Stimulated activated CD4-positive, alpha-beta T cell treated with anti-CD3 and anti-CD28 coated beads, TNF-alpha, amount 100 ng/mL, for 4 hours (primary cell): ENCODE measurements around the gene MALL.
"Not testable (repeated sequence)": the region's sequence is repeated elsewhere in the genome, so short reads cannot be mapped to it uniquely, and the experiment has no call there.

Experiments used
- DNase-seq, 3 experiments: peaks; one replicate each; pipeline ENCODE4 v3.0.0-alpha.2; 2020; ENCODE audit warnings: low read depth in 3 of 3

MALL gene

DNA sequence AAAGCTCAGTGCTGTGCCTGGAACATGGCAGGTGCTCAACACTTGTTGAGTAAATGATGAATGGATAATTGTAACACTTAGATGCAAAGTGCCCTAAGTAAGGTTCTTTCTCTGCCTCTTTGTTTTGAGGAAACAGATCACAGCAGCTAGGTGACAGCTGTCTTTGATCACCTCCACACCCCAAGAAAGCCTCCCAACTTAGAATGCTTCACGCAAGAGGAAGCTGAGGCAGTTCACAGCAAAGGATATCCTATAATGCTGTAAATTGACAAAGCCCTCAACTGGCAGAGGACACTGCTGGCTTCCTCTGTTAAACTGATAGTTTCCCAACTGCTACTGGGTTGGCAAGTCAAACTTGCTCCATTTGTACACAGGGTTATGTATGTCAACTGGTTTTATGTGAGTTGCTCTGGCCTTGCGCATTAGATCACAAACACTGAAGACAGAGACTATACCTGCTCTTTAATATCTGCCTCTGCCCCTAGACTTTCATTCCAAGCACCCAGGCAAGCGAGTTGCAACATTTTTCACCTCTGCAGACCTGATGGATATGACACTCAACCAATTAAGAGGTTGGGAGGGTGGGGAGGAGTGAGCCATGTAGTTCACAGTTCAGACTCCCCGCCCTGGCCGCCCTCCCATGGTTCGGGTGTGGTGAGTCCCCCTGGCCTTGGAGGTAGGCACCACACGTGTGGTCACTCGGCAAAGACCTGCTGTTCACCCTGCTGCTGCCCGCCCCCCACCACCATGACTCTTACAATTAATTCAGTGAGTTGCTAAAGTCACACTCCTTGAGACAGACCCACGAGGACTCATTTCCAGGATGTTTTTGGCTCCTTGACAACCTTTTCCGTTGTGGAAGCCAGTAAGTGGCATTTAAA lies 4.8 kb upstream of the MALL start:
- no peak for DNase-seq

DNA sequence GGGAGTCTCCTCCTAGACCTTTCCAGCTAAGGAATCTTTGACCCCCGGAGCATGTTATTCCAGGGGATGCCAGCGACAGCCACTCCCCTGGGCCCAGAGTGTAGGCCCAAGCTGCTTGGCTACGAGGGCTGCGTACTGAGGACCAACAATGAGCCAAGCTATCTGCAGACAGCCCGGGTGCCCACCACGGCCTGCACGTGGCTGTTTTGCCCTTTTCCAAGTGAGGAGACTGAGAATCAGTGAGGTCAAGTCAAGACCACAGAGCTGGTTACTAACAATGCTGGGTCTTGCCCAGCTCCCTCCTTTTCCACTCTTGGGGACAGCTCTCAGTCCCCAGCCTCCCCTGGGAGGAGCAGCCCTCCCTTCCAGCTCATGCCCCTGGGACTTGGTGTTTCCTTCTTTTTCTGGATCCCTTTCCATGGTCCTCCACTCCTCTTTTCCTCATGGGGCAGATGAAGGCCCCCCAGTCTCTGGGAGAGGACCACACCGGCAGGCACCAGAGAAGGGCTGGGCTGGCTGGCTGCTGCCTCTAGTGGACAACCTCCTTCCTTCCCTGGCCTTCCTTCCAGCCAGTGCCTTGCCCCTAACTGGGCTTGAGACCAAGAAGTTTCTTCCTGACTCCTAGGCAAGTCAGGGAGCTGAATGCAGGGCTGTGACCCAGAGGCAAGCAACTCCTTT lies 550 bp upstream of the MALL start:
- DNase-seq: no peak

DNA sequence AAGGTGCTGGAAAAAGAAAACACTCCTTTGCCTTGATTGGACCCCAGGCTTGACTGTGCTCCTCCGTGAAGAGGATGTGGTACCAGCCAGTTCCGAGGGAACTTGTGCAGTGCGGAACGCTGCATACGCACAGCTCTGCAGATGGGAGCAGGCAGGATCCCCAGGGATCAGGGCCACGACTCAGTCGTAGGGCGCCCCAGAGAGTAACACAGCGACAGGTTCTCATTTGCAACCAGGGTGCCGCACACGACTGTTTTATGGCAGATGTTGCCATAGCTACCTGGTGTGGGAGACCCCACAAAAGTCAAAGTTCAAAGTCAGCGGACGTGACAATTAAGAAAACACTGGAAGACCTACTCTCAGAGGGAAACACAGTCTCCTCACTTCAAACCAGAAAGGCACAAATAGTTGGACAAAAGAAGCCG lies 779 bp downstream of the MALL start:
- DNase-seq: no peak

DNA sequence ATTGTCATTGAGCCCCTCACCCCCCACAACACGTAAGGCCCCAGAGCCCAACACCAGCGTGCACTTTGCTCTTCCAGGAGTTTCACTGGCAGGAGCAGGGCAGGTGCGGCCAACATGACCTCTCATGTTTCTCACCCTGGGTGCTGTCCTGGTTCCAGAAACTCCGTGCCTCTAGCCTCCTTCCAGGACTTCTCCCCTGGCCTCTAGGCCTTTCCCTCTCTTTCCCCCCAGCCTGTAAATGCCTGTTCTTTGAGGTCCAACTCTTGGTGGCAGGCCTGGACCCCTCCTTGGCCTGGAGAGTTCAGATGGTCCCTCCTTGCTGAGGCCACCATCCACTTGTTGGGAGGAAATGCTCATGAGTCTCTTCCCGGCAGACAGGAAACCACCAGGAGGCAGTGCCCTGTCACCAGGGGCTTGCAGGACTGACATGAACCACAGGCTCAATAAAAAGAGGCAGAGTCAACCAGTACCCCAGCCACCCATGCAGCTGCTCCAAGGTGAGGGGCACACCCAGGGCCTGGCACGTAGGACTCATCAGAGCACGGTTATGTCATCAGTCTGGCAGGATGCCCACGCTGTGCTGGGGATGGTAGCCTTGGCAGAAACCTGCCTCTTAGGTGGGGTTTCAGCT lies 1.5 kb downstream of the MALL start:
- no peak for DNase-seq

DNA sequence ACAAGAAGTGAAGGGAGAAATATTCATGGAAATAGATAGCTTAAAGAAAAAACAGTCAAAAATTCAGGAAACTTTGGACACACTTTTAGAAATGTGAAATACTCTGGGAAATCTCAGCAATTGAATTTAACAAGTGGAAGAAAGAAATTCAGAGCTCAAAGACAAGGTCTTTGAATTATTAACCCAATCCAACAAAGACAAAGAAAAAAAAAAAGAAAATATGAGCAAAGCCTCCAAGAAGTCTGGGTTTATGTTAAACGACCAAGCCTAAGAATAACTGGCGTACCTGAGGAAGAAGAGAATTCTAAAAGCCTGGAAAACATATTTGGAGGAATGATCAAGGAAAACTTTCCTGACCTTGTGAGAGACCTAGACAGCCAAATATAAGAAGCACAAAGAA lies 7.3 kb downstream of the MALL start:
- DNase-seq: not testable (repeated sequence)

DNA sequence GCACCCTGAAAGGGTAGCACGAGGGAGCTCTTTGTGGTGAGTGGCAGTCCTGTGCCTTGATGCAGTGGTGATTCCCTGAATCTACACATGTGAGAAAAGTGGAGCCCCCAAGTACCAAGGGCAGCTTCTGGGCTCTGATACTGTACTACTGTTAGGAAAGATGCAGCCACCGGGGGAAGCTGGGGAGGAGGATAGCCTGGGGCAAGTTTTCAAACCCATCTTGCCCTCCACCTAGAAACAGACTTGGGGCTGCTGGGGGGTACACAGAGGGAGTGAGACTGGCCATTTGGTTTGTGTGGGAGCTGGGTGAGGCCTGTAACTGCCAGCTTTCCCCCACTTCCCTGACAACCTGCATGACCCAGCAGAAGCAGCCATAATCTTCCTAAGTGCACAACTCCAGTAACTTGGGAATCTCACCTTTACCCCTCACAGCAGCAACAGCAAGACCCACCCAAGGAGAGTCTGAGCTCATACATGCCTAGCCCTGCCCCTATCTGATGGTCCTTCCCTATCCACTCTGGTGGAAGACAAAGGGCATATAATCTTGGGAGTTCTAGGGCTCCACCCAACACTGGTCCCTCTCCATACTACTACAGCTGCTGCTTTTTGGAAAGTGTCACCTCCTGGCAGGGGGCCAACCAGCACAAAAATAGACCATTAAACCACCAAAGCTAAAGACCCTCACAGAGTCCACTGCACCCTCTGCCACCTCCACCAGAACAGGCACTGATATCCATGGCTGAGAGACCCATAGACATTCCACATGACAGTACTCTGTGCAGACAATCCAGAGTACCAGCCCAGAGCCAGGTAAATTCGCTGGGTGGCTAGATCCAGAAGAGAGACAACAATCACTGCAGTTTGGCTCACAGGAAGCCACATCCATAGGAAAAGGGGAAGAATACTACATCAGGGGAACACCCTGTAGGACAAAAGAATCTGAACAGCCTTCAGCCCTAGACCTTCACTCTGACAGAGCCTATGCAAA lies 8.2 kb downstream of the MALL start:
- DNase-seq: no peak

DNA sequence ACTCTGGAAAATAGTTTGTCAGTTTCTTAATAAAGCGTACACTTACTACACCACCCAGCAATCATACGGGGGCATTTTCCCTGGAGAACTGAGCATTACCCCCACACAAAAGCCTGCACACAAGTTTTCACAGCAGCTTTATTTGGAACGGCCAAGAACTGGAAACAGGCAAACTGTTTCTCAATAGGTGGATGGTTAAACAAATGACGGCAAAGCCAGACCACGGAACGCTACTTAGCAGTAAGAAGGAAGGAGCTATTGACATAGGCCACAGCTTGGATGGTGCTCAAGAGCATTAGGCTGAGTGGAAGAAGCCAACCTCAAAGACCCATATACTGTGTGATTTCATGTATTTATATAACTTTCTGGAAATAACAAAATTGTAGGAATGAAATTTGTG lies 9.0 kb downstream of the MALL start:
- DNase-seq: no peak

DNA sequence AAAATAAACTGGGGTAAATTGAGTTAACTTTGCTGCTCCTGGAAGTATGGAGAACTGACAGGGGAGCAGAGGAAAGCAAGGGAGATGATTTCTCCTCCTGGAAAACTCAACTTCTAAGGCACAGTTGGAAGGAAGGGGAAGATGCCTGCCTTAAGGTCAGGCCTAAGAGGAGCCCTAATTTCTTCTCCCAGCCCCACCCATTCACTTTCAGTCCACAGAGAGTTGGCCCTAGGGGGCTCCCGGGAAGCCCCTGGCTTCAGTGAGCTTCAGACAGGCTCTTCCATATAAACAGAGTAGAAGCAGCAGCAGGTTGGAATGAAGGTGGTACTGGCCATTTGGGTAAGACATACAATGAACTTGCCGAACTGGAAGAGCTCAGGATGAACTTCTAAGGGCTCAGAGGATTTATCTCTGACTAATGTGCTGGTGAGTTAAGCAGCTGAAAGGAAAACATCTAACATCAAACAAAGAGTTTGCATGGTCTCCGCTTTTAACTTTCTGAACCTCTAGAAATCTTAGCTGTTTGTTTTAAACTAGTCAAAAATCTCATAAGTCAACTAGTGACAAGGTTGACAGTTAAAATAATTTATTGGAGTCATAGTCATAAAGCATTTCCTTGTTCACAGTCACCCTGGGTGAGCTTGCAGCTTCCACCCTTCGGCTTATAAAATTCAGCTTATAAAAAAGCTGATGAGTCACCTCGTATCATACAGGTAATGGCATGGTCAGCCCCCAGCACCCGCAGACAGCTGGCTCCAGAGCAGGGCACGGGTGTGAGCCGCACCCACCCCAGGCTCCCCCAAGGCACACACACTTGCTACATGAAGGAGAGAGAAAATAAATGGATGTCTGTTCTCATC lies 9.8 kb downstream of the MALL start:
- no peak for DNase-seq

DNA sequence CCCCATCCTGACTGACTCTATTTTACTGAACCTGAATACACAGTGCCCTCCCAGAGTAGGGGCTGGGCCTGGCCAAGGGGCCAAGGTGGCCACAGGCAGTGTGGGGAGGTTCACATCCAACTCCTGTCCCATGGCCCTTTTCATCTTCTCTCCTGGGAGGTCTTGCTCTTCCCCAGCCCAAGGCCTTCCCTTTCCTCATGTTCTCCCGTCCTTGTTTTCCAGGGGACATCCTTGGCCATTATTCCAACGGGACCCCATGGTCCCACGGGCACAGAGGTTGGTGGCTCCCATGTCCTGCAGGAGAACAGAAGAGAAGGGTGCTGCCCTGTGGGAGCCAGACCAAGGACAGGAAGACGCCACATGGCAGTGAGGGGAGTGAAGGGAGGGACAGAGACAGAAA lies 10.4 kb downstream of the MALL start:
- DNase-seq: no peak

DNA sequence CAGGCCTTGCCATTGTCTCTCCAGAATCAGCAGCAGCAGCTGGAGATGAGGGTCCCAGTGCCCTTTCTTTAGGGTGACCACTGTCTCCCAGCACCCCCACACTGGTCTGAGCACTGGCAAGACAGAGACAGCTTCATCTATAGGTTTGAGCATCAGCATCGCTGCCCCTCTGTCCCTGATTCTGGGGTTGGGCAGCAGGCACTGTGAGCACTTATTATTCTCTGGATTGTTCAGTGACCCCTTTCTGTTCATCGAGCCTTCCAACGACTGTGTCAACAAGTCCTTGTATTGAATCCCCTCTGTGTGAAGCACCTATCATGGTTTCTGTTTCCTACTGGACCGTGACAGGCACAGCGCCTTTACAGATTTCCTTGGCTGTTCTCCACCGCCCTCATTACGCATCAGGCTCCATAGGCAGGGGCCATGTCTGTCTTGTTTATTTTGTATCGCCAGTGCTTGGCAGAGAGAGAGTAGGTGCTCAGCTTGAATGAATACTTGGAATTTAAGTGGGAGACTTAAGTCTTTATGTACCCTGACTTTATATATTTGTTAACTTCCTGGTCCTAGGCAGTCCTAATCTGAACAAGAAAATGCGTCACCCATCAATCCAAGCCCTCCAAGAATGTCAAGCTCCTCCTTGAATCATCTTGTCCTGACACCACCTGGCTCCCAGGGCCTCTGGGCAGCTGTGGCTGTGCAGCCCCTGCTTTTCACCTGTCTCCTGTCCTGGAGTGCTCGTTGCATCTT lies 11.4 kb downstream of the MALL start:
- DNase-seq: no peak

DNA sequence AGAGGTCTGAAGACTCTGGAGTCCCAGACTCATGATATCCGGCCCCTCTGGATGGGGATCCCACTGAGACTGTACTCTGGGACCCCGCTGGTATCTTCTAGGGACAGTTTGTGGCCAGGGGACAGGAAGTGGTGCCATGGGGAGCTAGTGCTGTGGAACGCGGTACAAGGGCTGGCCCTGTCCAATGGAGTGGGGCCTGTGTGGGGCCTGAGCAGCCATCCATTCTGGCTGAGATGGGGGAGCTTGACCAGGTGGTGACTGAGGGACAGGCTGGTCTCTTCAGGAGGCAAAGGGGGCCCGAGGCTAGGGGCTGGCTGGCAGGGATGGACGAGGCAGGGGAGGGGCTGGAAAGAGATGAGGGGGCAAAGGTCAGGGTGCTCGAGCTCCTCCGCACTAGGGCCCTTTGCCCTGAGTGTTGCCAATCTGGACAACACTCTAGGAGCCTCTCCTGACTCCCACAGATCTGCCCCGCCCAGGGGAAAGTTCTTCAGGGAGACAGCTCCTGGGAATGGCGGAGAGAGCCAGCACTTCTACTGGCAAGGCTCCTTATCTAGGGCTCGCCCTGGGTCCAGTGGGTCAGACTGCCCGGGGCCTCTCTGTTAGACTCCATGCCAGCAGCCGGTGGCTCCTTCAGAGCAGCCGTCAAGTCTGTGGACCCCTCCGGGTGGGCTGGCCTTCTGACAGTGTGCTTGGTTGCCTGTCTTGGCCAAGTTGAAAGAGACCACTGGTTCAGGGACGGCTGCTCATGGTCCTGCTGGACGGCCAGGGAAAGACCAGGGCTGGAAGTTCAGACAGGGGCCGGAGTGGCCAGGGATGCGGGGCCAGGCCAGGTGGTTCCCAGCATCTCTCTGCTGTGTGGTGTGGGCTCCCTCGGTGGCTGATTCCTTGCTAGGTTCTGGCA lies 12.3 kb downstream of the MALL start:
- no peak for DNase-seq

DNA sequence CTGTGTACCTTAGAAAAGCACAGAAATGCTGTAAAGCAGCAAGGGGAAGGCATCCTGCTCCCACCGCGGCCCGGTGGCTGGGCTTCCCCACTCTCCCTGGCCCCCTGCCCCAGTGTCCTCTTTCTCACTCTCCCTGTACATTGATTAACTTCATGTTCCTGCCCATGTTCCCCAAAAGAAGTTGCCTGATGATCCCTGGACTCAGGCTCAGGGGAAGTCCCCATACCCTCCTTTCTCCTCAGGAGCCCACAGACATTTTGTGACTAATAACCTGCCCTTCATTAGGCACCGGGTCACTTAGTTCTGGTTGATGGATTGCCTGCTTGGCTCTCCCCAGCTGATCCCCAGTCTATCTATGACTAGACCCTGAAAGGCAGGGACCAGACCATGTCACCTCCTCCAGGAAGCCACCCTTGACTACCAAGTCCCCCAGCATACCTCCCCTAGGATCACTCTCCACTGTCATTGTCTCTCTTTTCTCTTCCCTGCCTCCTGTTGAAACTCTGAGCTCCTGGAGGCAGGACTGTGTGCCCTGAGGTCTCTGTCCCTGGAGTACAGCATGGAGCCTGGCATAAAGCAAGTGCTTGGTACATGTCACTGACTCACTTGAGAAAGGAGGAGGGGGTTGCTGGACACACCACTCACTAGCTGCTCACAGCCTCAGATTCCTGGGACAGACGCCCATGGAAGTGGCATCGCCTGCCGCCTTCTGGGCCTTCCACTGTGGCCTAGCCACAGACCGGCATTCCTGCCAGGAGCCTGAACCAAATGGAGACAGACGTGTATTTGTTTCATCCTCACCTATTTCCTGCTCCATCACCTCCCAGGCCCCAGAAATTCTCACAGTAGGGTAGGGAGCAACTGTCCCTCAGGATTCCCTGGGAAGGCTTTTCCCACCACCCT lies 13.5 kb downstream of the MALL start:
- DNase-seq: no peak

DNA sequence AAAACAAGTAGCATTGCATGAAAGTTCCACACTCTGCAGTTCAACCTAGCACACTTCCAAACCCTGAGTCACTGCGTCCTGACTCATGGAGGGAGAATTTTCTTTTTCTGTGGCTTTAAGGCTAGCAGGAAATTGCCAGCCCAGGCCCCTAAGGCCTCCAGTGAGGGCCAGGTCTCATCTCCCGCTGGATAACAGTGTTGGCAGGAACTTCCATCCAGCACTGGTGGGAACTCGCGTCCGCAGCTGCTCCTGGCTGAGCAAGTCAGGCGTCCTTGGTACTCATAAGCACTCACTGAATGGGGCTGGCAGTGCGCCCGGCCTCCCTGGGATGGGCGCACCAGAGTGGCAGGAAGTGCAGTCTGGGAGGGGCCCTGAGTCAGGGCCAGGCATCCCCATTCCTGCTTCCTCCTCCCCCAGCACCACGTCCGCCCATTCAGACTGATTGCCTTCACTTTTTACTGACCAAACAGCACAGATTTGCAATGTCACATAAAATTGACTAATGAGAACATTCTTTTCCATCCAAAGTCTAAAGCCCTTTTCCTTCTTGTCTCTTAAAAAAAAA lies 14.3 kb downstream of the MALL start:
- no peak for DNase-seq

DNA sequence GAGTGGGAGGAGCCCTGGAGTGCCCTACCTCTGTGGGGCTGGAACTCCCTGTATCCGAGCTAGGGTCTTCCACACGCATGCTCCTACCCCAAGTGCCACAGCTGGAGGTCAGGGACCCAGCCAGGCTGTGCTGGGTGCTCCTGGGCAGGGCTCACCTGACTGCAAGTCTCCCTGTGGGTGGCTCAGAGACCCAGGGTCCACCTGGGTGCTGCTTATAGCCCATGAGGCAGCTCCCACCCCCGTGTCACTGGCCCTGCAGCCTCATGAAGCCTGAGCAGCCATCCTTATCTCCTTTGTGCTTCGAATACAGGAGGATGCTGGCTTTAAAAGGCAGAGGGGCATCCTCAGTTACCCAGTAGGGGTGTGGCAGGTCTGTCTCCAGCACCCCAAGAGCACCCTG lies 14.7 kb downstream of the MALL start:
- not testable (repeated sequence) for DNase-seq

DNA sequence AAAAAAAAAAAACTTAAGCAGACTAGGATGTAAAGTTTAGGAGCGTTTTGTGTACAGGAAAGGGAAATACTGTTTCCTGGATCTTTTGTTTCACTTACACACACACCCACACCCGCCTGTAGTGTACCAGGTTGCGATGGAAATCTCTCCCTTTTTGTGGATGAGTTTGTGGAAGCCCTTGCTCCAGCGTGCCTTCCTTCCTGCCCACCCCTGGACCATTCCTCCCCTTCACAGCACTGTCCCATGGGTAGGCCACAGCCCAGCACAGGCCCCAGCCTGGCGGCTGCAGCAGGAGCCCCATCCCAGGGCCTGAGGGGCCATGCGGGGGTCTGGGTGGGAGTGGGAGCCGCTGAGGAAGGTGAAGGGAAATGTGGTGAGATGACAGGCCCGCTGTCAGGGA lies 15.1 kb downstream of the MALL start:
- DNase-seq: no peak

DNA sequence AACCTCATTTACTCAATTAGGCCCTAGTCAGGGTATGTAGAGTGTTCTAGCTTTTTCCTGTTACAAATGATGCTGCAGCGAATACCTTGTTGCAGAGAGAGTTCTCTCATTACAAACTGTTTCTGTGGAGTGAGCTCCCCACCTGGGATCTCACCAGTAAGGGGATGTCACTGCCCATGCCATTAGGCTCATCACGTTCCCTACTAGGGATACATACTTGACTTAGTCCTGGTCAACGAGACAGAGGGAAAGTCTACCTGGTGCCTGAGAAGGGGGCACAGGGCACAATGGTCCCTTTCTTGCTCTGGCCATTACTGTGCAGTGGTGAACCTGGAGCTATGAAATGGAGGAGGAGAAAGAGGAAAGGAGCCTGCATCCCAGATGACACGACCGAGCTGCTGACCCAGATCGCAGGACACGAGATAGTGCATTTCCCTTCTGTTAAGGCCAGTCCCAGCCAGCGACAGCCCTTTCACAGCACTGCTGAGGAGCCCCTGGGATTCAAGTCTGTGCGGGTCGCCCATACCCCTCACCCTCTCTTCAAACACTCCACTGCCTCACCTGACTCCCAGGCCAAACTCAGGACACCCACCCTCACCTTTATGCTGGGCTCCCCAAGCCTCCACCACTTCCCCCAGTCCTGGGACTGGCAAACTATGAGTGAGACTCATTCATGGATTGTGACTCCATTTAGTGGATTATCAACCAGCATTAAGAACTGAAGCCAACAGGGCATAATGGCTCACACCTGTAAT lies 16.0 kb downstream of the MALL start:
- DNase-seq: no peak

DNA sequence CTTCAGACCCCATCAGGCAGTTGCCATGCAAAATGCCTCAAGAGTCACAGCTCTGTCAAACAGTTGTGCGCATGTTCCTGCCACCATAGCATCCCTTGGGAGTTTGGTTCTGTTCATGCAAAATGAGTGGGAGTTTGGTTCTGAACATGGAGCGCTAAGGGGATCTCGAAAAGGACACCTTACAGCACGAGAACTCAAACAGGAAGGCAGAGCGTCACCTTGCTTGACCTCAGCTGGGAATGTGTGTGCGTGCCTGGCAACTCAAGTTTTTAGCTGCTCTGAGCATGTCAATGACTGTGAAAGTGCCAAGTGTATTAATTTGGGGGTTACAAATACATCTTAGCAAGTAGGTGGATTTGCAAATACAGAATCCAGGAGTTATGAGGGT lies 16.6 kb downstream of the MALL start:
- no peak for DNase-seq
